Fibroblast of villous mesenchyme (primary cell): ENCODE measurements around the gene MAPK1. TPM values are rescaled to one million over a fixed set of nuclear protein-coding genes. Genes with fewer than 3 reads are reported as not detected.
A peak's percentile ranks its signal among the peaks of the same experiment; 100 is the strongest.
"Not testable (repeated sequence)": the region's sequence is repeated elsewhere in the genome, so short reads cannot be mapped to it uniquely, and the experiment has no call there.

Experiments used
- DNase-seq: peaks from one replicate; pipeline ENCODE4 v3.0.0-alpha.2; 2010; ENCODE audit warnings: low read depth
- H3K4me3 ChIP-seq: 2 replicates; pipeline ENCODE4 v1.5.1; 2011; ENCODE audit warnings: low read depth, mild to moderate bottlenecking, low read length
- total RNA-seq: library from RNA; depleted of rRNA; stranded (reverse); fragments of >200 nt; gene quantifications from 2 replicates; pipeline ENCODE4 v1.2.3, GENCODE V29; 2012
- TF ChIP-seq, protein P1 (sequence below): IDR thresholded peaks from 2 replicates; pipeline ENCODE4 v1.5.1; 2012; ENCODE audit warnings: low read depth, mild to moderate bottlenecking, low read length; ENCODE audit not compliant: insufficient read depth

Gene MAPK1
- total RNA-seq, 1 donor: 51.8 TPM

DNA sequence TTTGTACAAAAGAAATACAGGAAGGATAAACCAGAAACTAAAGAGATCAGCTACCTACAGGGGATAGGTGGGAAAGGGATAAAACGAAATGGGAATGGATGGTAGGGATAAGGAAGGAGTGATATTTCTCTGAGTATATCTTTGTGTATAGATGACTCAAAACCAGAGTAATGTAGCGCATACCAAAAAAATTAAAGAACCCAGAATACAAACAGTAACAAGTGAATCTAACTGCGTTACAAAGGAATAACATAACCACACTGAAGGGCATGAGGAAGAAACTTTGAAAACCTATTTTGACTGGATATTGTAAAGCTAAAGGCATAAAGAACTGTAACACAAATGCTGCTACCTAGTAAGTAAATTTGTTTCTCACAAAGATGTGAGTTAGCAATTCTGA, 37.9 kb downstream of the MAPK1 start:
- TF ChIP-seq, protein P1, sequence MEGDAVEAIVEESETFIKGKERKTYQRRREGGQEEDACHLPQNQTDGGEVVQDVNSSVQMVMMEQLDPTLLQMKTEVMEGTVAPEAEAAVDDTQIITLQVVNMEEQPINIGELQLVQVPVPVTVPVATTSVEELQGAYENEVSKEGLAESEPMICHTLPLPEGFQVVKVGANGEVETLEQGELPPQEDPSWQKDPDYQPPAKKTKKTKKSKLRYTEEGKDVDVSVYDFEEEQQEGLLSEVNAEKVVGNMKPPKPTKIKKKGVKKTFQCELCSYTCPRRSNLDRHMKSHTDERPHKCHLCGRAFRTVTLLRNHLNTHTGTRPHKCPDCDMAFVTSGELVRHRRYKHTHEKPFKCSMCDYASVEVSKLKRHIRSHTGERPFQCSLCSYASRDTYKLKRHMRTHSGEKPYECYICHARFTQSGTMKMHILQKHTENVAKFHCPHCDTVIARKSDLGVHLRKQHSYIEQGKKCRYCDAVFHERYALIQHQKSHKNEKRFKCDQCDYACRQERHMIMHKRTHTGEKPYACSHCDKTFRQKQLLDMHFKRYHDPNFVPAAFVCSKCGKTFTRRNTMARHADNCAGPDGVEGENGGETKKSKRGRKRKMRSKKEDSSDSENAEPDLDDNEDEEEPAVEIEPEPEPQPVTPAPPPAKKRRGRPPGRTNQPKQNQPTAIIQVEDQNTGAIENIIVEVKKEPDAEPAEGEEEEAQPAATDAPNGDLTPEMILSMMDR: no peak
- no peak for DNase-seq
- no peak overlapping the region for H3K4me3 ChIP-seq

DNA sequence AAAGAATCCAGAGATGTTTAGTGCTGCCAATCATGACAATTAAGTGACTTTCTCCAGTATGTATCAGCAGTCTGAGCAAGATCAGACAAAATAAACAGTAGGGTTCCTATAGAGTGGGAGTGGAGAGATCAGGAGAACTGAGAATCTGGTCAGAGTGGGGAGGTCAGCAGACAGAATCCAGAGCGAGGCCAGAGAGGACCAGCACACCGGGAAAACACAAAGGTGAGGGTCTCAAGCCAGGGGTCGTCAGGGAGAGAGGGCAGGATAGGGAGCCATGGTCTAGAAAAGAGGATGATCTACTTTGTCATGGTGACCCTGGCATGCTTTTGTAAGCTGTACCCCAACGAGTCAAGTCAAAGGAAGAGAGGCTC, 39.2 kb downstream of the MAPK1 start:
- H3K4me3 ChIP-seq: no peak overlapping the region
- DNase-seq: no peak
- TF ChIP-seq, protein P1: no peak

DNA sequence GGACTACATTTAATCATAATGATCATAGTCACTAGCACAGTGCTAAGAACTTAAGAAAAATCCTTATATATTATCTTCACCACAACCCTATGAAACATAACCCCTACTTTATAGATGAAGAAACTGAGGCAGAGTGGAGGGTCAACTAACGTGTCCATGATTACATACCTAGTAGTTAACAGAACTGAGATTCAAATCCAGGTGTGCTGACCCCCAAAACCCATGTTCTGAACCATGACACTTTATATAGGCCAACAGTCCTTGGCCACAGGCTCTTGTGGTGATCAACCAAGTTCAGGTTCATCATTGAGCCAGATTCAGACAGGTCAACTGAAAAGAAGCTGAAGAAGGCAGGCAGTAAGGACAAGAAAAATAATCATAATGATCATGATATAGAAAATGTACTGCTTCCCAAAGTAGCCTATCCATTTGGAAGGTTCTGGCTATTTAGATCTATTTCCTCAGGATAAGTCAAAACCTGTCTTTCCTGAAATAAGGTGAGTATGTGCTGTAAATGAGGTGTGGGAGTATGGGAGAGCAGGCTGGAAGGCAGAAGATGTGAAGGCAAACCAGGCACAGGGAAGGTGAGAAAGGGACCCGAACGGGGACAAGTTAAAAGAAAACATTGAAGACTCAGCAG, 39.7 kb downstream of the MAPK1 start:
- DNase-seq: no peak
- TF ChIP-seq, protein P1: no peak
- no peak overlapping the region for H3K4me3 ChIP-seq

DNA sequence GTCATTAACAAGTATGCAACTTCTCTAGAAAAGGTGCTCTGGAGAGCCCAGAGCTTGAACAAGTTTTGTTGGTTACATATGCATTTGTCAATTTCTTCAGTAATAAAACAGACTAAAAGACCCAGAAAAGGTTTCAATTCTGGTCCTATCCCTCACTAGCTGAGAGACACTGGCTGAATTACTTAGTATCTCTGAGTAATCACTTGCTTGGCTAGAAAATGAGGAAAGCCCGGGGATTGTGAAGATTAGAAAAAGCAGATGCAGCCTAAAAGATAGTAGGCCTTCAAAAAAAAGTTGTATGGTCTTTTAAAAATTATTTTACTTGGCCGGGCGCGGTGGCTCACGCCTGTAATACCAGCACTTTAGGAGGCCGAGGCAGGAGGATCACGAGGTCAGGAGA, 41.2 kb downstream of the MAPK1 start:
- no peak for DNase-seq
- no peak overlapping the region for H3K4me3 ChIP-seq
- TF ChIP-seq, protein P1: no peak

DNA sequence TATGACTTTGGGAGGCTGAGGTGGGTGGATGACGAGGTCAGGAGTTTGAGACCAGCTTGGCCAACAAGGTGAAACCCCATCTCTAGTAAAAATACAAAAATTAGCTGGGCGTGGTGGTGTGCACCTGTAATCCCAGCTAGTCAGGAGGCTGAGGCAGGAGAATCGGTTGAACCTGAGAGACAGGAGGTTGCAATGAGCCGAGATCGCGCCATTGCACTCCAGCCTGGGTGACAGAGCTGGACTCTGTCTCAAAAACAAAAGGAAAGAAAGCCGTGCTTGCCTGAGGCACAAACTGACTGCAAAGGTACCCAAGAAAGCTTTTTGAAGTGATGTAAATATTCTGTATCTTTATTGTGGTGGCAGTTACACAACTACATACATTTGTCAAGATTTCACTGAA, 42.5 kb downstream of the MAPK1 start:
- H3K4me3 ChIP-seq, DNase-seq: not testable (repeated sequence)

DNA sequence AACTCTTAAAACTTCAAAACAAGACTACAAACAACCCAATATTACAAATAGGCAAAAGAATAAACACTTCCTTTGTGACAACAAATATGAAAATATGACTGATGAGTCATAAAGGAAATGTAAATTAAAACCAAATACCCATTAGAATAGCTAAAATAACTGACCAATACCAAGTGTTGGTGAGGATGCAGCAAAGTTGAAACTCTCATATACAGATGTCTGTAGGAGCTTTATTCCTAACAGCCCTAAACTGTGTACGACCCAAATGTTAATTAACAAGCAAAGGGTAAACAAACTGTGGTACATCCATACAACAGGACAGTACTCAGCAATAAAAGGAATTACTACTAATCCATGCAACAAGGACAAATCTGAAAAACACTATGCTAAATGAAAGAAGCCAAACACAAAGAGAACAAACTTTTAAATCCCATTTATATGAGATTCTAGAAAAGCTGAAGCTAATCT, 43.0 kb downstream of the MAPK1 start:
- TF ChIP-seq, protein P1: no peak
- H3K4me3 ChIP-seq: no peak overlapping the region
- DNase-seq: no peak

DNA sequence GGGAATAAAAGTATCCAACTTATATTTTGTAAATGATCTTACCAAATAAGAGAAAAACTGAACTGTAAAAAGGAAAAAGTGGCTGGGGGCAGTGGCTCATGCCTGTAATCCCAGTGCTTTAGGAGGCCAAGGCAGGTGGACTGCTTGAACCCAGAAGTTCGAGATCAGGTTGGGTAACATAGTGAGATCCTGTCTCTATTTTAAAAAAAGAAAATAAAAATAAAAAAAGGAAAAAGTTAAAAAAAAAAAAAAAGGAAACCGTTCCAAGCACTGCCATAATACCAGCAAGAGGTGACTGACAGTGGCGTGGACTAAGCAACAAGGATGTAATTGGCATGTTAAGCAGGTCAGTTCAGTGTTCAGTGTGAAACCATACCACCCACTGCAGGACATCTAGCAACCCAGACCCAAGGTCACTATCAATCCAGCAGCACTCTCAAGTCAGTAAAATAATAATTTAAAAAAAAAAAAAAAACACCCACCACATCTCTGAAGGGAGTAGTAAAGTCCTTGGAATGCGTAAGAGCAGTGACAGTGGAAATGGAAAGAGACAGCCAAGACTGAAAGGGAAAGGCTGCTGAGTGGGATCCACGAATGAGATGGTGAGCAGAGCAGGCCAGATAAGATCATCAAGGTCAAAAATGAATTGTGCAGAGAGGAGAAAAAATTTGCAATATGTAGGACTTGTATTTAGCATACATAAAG, 43.6 kb downstream of the MAPK1 start:
- no peak overlapping the region for H3K4me3 ChIP-seq
- TF ChIP-seq, protein P1: no peak
- peak; percentile 54 for DNase-seq
